Activated CD4-positive, alpha-beta T cell treated with anti-CD3 and anti-CD28 coated beads, Interleukin-2, amount 50 U/mL, for 1 hour (primary cell): ENCODE data around the gene TRPV2.

Experiments used
- DNase-seq: peaks from one replicate; pipeline ENCODE4 v3.0.0-alpha.2; 2020

TRPV2 gene

DNA sequence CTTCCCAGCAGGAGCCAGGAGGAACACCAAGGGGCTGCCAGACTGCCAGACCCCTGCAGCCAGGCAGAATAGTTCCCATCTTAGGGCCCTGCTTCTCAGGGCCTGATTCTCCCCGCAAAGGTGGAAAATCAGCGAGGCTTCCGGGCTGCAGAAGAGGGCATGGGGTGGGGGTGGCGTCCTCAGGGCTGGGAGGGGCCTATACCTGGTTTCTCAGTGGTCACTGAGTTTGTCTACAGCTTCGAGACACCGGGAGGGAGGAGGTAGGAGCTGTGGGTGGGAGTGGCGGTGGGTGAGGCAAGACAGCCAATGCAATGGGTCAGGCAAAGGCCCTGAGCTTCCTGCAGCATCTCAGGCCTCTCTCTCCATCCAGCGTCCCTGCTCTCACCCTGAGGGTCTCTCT, 62.3 kb downstream of the TRPV2 start:
- DNase-seq, result no peak

DNA sequence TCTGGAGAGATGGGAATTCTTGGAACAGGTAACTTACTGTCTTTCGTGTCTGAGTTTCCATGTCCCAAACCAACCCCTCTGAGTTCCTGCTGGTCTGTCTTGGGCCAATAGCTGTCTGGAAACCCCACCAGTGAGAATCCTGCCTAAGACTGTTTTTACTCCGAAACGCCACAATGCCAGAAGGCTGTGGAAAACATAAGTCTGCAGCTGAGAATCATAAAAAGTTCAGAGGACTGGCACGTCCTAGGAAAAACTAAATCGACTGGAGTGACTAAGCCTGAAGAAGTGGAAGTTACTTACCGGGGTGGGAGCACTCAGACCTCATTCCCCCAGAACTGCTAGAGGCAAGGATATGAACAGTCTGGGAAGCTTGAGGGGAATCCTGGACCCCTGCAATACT, 63.3 kb downstream of the TRPV2 start:
- DNase-seq, result no peak

DNA sequence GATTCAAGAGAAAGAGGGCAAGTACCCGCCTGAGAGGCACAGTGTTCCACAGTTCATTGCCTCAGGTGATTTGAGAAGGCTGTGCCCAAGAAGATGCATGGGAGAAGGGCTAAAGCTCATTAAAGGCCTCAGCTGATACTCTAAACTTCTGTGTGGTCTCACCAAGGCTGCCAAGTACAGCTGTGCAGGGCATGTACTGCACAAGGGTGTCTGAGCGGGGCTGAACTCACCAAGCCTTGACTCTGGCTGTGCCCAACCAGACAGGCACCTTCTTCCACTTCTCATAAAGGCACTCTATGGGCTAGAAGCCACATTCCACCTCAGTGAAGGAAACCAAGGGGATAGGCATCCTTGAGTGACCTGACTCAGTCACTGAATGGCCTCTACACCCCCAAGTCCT, 63.9 kb downstream of the TRPV2 start:
- no peak for DNase-seq

GRCh38 chr17:16480995-16481394, 65.6 kb downstream of the TRPV2 start:
- DNase-seq, result no peak

DNA sequence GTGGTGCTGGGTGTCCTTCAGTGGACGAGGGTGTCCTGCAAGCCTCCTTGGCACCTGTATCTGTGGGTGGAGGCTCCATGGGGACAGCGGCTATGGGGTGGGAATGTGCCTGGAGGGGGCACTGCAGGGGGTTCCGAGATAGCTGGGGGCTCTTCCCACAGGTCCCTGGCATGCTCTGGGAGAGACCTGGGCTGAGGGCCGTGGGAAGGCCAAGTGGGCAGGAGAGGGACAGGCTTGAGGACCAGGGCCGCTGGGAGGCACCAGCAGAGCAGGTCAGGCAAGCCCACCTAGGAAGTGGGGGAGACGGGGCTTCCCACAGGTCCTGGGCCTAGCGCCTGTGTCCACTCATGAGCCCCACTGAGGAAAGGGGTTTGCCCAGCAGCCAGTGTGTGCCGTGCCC, 66.9 kb downstream of the TRPV2 start:
- no peak for DNase-seq

DNA sequence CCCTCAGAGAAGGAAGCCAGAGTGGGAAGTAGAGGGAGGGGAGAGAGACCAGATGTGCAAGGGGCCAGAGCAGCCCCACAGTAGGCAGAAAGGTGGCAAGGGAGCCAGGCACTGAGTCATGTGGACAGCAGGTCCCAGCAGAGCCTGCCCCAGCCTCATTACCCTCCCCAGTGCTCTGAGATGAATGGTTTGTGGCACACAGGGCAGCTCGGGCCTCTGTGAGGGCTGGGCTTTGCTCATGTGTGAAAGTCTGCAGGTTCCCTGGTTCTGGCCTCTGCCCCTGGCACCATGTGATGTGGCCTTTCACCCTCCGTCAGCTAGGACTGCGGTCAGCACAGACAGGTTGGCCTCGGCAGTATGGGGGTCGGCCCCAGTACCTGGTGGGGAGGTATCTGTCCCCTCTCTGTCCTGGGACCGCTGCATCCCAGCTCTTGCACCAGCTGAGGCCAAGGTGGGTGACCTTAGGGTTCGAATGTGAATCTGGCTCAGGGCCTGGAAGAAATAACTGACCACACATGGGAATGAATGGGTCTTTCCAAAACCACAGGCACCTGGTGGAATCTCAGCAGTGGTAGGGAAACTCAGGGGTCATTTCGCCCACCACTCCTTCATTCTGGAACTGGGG, 67.8 kb downstream of the TRPV2 start:
- DNase-seq, result no peak

GRCh38 chr17:16484445-16485175, 69.2 kb downstream of the TRPV2 start:
- DNase-seq, result no peak
